Right atrium auricular region (tissue), 2 donors: ENCODE data around the gene NT5C1B. TPM values are rescaled to one million over a fixed set of nuclear protein-coding genes. Genes with fewer than 3 reads are reported as not detected.

Experiments used
- DNase-seq: peaks from one replicate; pipeline ENCODE4 v3.0.0-alpha.2; 2019; ENCODE audit warnings: low spot score
- H3K27ac ChIP-seq, 2 donors: fragments of 200-600 bp; sonication (generic); 1 replicate in 1 of 2; 2 replicates in 1 of 2; pipeline ENCODE4 v1.5.1; 2016 to 2019
- H3K27me3 ChIP-seq, 2 donors: fragments of 200-600 bp; sonication (generic); one replicate each; pipeline versions ENCODE4 v1.5.1 to v1.6.0; 2017 to 2019
- H3K36me3 ChIP-seq: fragments of 200-600 bp; sonication (generic); one replicate; pipeline ENCODE4 v1.5.1; 2016
- H3K4me1 ChIP-seq, 2 donors: fragments of 200-600 bp; sonication (generic); one replicate each; pipeline versions ENCODE4 v1.5.1 to v1.6.0; 2017 to 2019
- H3K4me3 ChIP-seq, 2 donors: fragments of 200-600 bp; sonication (generic); 1 replicate in 1 of 2; 2 replicates in 1 of 2; pipeline ENCODE4 v1.5.1; 2017 to 2019; ENCODE audit warnings: mild to moderate bottlenecking in 1 of 2, moderate library complexity in 1 of 2
- H3K9me3 ChIP-seq, 2 donors: fragments of 200-600 bp; sonication (generic); one replicate each; pipeline ENCODE4 v1.5.1; 2019
- CTCF ChIP-seq, 2 donors: fragments of 200-600 bp; sonication (generic); IDR thresholded peaks; one replicate each; pipeline ENCODE4 v1.5.1; 2019; ENCODE audit warnings: antibody characterized with exemption in 2 of 2
- total RNA-seq, 2 donors: library from RNA; depleted of rRNA; stranded (reverse); fragments of >200 nt; gene quantifications; one replicate each; pipeline ENCODE4 v1.1.0, GENCODE V29; 2016

Gene NT5C1B
- total RNA-seq, 2 donors from 2014 or later, result not detected

DNA sequence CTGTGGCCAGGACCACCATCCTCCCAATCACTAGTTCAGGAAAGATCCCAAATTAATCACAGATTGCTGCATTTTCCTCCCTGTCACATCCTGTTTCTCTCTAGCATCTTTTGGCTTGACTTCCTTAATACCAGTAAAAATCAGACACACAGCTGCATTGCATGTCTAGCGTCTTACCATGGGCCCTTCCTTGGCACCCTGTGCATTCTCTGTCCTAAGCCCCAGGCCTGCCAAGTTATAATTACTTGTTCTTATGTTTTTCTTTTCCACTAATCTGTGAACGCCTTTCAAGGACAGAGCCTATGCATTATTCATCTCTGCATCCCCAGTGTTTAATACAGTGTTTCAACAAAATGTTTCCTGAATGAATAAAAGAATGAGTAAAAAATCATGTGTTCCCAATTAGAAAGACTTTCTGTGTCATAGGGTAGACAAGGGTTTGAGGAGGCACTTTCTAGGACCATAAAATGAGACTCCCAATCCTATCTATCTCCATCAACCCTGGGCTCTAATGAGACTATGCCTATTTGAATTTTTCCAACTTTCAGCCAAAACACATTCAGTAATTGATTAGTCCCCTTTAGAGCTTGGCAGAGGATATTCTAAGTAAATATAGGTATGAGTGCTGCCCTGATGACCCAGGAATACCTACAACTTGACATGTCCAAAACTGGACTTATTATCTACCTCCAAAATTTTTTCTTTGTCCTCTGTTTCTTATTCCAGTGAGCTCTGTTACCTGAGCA lies 10.3 kb upstream of the NT5C1B start:
- H3K4me1 ChIP-seq, result peaks cover 0 to 5% of the 10 kb centered on the region in 2 donors
- no peaks in the 10 kb centered on the region for H3K27me3 ChIP-seq
- H3K9me3 ChIP-seq, result no peaks in the 10 kb centered on the region
- H3K36me3 ChIP-seq, result no peaks in the 10 kb centered on the region
- no peak overlapping the region for H3K4me3 ChIP-seq
- H3K27ac ChIP-seq, result peak overlapping the region in 1 of 2 donors; percentile 46
- no peak for TF ChIP-seq CTCF (IDR thresholded peaks at IDR 0.05)
- DNase-seq, result no peak

- no peaks in the 10 kb centered on the region for H3K9me3 ChIP-seq
- no peak for TF ChIP-seq CTCF (IDR thresholded peaks at IDR 0.05)
- DNase-seq, result no peak
- H3K4me3 ChIP-seq, result no peak overlapping the region
- peaks cover 0 to 5% of the 10 kb centered on the region in 2 donors for H3K4me1 ChIP-seq
- no peaks in the 10 kb centered on the region for H3K27me3 ChIP-seq
- peak overlapping the region; percentile 41 to 46 for H3K27ac ChIP-seq
- no peaks in the 10 kb centered on the region for H3K36me3 ChIP-seq
Measured at GRCh38 chr2:18598848-18599484, 9.6 kb upstream of the NT5C1B start.

- Histone ChIP-seq H3K9me3 (no peaks in the 10 kb centered on the region), H3K4me1 (peaks cover 0 to 5% of the 10 kb centered on the region in 2 donors), H3K4me3 (no peak overlapping the region), H3K27me3 (no peaks in the 10 kb centered on the region), H3K36me3 (no peaks in the 10 kb centered on the region), H3K27ac (no peak overlapping the region)
- no peak for TF ChIP-seq CTCF (IDR thresholded peaks at IDR 0.05)
- DNase-seq, result no peak
Measured at GRCh38 chr2:18597618-18598017, 8.2 kb upstream of the NT5C1B start.

DNA sequence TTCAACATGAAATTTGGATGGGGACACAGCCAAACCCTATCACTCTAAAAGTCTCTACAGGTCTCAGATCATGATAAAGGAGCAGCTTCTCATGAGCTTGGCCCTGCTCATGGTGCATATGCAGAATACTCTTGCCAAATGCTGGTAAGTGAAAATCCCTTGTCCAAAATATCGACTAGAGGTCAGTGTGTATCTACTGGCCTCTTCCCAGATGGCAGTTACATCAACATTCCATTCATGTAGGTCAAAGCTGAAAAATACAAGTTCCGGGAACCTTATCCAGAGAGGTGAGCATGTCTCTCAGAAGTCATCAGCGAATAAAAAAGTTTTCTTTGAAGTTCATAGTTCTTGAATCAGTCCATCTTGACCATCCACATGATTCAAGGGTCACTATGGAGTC lies 7.6 kb upstream of the NT5C1B start:
- Histone ChIP-seq H3K36me3 (no peaks in the 10 kb centered on the region), H3K27ac (no peak overlapping the region), H3K4me3 (no peak overlapping the region), H3K4me1 (peaks cover 0 to 5% of the 10 kb centered on the region in 2 donors), H3K27me3 (no peaks in the 10 kb centered on the region), H3K9me3 (no peaks in the 10 kb centered on the region)
- no peak for DNase-seq
- no peak for TF ChIP-seq CTCF (IDR thresholded peaks at IDR 0.05)

GRCh38 chr2:18593496-18593895 lies 4.1 kb upstream of the NT5C1B start:
- Histone ChIP-seq H3K4me1 (no peaks in the 10 kb centered on the region), H3K27ac (no peak overlapping the region), H3K9me3 (no peaks in the 10 kb centered on the region), H3K36me3 (no peaks in the 10 kb centered on the region), H3K27me3 (no peaks in the 10 kb centered on the region), H3K4me3 (no peak overlapping the region)
- no peak for DNase-seq
- no peak for TF ChIP-seq CTCF (IDR thresholded peaks at IDR 0.05)
